OCI-LY1 (cell line): ENCODE measurements around the gene STK39.
A peak's percentile ranks its signal among the peaks of the same experiment; 100 is the strongest.

Experiments
- H2AFZ ChIP-seq: fragments of 200-600 bp; sonication (generic), shearing (Covaris generic); 2 replicates; pipeline ENCODE4 v1.6.0; 2014; ENCODE audit warnings: antibody characterized with exemption, mild to moderate bottlenecking, low read length
- H3F3A ChIP-seq: fragments of 200-600 bp; sonication (generic), shearing (Covaris generic); 2 replicates; pipeline ENCODE4 v1.6.0; 2014; ENCODE audit warnings: mild to moderate bottlenecking, antibody characterized with exemption, low read length, moderate library complexity; ENCODE audit not compliant: insufficient read depth
- H3K27ac ChIP-seq: fragments of 200-600 bp; sonication (generic); 2 replicates; pipeline ENCODE4 v1.5.1; 2014; ENCODE audit warnings: low read length, mixed run types, mild to moderate bottlenecking, low read depth; ENCODE audit not compliant: poor library complexity, severe bottlenecking
- H3K27me3 ChIP-seq: fragments of 200-600 bp; sonication (generic); 2 replicates; pipeline ENCODE4 v1.6.0; 2014; ENCODE audit warnings: antibody characterized with exemption, mild to moderate bottlenecking, low read length, moderate library complexity; ENCODE audit not compliant: insufficient read depth
- H3K36me3 ChIP-seq: fragments of 200-600 bp; sonication (generic); 2 replicates; pipeline ENCODE4 v1.6.1; 2014; ENCODE audit warnings: mild to moderate bottlenecking, antibody characterized with exemption, low read length, moderate library complexity, mixed read lengths; ENCODE audit not compliant: insufficient read depth
- H3K4me1 ChIP-seq: fragments of 200-600 bp; sonication (generic); 2 replicates; pipeline ENCODE4 v1.5.1; 2014; ENCODE audit warnings: mild to moderate bottlenecking, low read length, moderate library complexity; ENCODE audit not compliant: insufficient read depth, severe bottlenecking
- H3K4me2 ChIP-seq: fragments of 200-600 bp; sonication (generic), shearing (Covaris generic); 2 replicates; pipeline ENCODE4 v1.6.1; 2014; ENCODE audit warnings: low read length
- H3K4me3 ChIP-seq: fragments of 200-600 bp; sonication (generic); 2 replicates; pipeline ENCODE4 v1.5.1; 2014; ENCODE audit warnings: low read length, low read depth, mild to moderate bottlenecking, mixed read lengths; ENCODE audit not compliant: poor library complexity, severe bottlenecking
- H3K79me2 ChIP-seq: fragments of 200-600 bp; shearing (Covaris generic); 2 replicates; pipeline ENCODE4 v1.6.1; 2016; ENCODE audit warnings: mixed run types, low read length, mixed read lengths; ENCODE audit not compliant: insufficient read depth
- H3K9ac ChIP-seq: fragments of 200-600 bp; sonication (generic), shearing (Covaris generic); 2 replicates; pipeline ENCODE4 v1.6.1; 2014; ENCODE audit warnings: mild to moderate bottlenecking, low read length, mixed read lengths
- H3K9me2 ChIP-seq: fragments of 200-600 bp; sonication (generic), shearing (Covaris generic); 2 replicates; pipeline ENCODE4 v1.6.1; 2014; ENCODE audit warnings: low read depth, mild to moderate bottlenecking, low read length, mixed read lengths
- H3K9me3 ChIP-seq: fragments of 200-600 bp; shearing (Covaris generic); 2 replicates; pipeline ENCODE4 v1.6.1; 2014; ENCODE audit warnings: low read length, mixed read lengths
- H4K20me1 ChIP-seq: fragments of 200-600 bp; sonication (generic), shearing (Covaris generic); 2 replicates; pipeline ENCODE4 v1.6.0; 2016; ENCODE audit warnings: mild to moderate bottlenecking, low read length; ENCODE audit not compliant: insufficient read depth
- EZH2 ChIP-seq: fragments of 200-600 bp; sonication (generic), shearing (Covaris generic); IDR thresholded peaks from 2 replicates; pipeline ENCODE4 v1.8.0; 2017; ENCODE audit warnings: borderline replicate concordance, mixed run types, mild to moderate bottlenecking, antibody characterized with exemption, low read length, moderate library complexity, mixed read lengths
- TF ChIP-seq, protein P1 (sequence below): fragments of 200-600 bp; sonication (generic), shearing (Covaris generic); IDR thresholded peaks from 2 replicates; pipeline ENCODE4 v1.5.1; 2017; ENCODE audit warnings: mild to moderate bottlenecking, antibody characterized with exemption, low read length, moderate library complexity, mixed read lengths

Gene STK39

GRCh38 chr2:168252976-168253375 lies 5.6 kb upstream of the STK39 start:
- no peaks in the 10 kb centered on the region for H3K27me3 ChIP-seq
- no peak overlapping the region for H3K9ac ChIP-seq
- H3K9me2 ChIP-seq, result no peaks in the 10 kb centered on the region
- H3K36me3 ChIP-seq, result no peaks in the 10 kb centered on the region
- H3F3A ChIP-seq, result no peaks in the 10 kb centered on the region
- no peak overlapping the region for H3K4me3 ChIP-seq
- no peak overlapping the region for H3K27ac ChIP-seq
- TF ChIP-seq, protein P1, sequence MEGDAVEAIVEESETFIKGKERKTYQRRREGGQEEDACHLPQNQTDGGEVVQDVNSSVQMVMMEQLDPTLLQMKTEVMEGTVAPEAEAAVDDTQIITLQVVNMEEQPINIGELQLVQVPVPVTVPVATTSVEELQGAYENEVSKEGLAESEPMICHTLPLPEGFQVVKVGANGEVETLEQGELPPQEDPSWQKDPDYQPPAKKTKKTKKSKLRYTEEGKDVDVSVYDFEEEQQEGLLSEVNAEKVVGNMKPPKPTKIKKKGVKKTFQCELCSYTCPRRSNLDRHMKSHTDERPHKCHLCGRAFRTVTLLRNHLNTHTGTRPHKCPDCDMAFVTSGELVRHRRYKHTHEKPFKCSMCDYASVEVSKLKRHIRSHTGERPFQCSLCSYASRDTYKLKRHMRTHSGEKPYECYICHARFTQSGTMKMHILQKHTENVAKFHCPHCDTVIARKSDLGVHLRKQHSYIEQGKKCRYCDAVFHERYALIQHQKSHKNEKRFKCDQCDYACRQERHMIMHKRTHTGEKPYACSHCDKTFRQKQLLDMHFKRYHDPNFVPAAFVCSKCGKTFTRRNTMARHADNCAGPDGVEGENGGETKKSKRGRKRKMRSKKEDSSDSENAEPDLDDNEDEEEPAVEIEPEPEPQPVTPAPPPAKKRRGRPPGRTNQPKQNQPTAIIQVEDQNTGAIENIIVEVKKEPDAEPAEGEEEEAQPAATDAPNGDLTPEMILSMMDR, result no peak
- no peak for TF ChIP-seq EZH2
- no peaks in the 10 kb centered on the region for H4K20me1 ChIP-seq
- no peaks in the 10 kb centered on the region for H3K9me3 ChIP-seq
- H3K79me2 ChIP-seq, result no peaks in the 10 kb centered on the region
- H2AFZ ChIP-seq, result no peak overlapping the region
- H3K4me2 ChIP-seq, result no peak overlapping the region
- H3K4me1 ChIP-seq, result peaks cover 8% of the 10 kb centered on the region

- H4K20me1 ChIP-seq, result no peaks in the 10 kb centered on the region
- H3K9me2 ChIP-seq, result no peaks in the 10 kb centered on the region
- H3K4me1 ChIP-seq, result peaks cover 45% of the 10 kb centered on the region
- H2AFZ ChIP-seq, result no peak overlapping the region
- H3K79me2 ChIP-seq, result peaks cover 26% of the 10 kb centered on the region
- H3K9me3 ChIP-seq, result no peaks in the 10 kb centered on the region
- peak overlapping the region; percentile 89 for H3K9ac ChIP-seq
- H3K36me3 ChIP-seq, result no peaks in the 10 kb centered on the region
- no peaks in the 10 kb centered on the region for H3F3A ChIP-seq
- H3K27ac ChIP-seq, result peak overlapping the region; percentile 92
- peak overlapping the region; percentile 98 for H3K4me2 ChIP-seq
- H3K27me3 ChIP-seq, result no peaks in the 10 kb centered on the region
- TF ChIP-seq, protein P1, result peak; percentile 35
- TF ChIP-seq EZH2, result no peak
- H3K4me3 ChIP-seq, result peak overlapping the region; percentile 87
These were observed 683 bp downstream of the STK39 start for GRCh38 chr2:168246483-168247340.

DNA sequence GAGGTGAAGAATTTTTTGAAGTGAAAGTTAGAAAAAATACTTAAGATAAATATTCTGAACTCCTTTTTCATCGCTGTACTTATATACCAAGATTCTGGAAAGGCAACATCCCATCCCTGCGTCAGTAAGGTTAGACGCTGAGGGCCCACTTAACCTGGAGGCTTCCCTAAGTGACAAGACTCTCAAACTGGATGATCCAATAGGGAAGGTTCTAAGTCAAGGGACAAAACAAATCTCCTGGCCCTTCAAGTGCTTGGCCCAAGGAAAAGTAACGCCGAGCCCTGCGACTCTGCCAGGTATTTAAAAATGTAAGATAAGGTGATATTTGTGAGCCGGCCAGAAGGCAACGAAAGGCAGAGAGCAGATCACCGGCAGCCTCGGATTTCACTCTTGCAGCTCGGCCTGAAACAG lies 1.3 kb downstream of the STK39 start:
- no peaks in the 10 kb centered on the region for H4K20me1 ChIP-seq
- H3K9me3 ChIP-seq, result no peaks in the 10 kb centered on the region
- H3K79me2 ChIP-seq, result peaks cover 30% of the 10 kb centered on the region
- H3K9me2 ChIP-seq, result no peaks in the 10 kb centered on the region
- no peaks in the 10 kb centered on the region for H3K27me3 ChIP-seq
- peak overlapping the region; percentile 87 for H3K4me3 ChIP-seq
- H3K36me3 ChIP-seq, result no peaks in the 10 kb centered on the region
- TF ChIP-seq, protein P1, result no peak
- no peak for TF ChIP-seq EZH2
- H3F3A ChIP-seq, result no peaks in the 10 kb centered on the region
- peak overlapping the region; percentile 92 for H3K27ac ChIP-seq
- no peak overlapping the region for H2AFZ ChIP-seq
- peak overlapping the region; percentile 98 for H3K4me2 ChIP-seq
- H3K9ac ChIP-seq, result peak overlapping the region; percentile 89
- peaks cover 51% of the 10 kb centered on the region for H3K4me1 ChIP-seq
